ENCODE results near the gene ADAM10.

ADAM10 gene

DNA sequence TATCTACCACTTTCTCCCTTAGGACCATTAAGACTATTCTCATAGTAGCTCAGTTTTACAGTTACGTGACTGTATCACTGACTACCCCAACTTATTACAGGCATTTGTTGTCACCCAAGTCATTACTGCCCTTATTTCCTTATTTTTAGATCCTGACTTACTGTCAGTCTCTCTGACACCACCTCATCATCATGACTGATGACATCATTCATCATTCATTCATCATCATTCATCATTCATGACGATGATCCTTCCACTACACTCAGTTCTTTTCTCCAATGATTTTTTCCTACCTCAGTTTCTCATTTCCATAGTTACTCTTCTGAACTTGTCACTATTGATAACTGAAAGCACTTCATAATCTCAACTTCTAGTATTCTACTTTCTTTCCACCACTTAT, 83.8 kb downstream of the ADAM10 start:
- in situ Hi-C loops (cut with MboI; ENCODE audit: low sequenced_read_pairs): no loop called here

DNA sequence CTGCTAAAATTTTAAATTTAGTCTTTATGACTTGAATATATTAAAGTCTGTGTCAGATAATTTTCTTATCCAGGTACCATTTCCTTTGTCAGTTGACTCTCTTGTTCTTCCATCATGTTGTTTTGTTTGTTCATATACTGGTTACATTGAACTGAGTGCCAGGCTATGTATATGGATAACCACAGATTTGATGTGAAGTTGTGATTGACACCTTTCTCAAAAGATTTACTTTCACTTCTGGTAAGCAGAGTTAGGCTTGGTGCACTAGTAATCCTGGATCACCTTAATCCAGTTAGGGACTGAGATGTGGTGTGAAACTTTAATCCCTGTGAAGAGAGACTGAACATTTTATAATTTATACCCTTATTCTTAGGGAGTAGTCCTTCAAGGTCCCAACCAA, 99.4 kb downstream of the ADAM10 start:
- H3K9me3 ChIP-seq: no peaks in the 10 kb centered on the region
- H3K4me3 ChIP-seq: no peak overlapping the region
- H3K4me1 ChIP-seq: no peaks in the 10 kb centered on the region
- H3K36me3 ChIP-seq (replicated peaks): no peaks in the 10 kb centered on the region; the same call in 1 of the 2 replicates
- H3K27me3 ChIP-seq (ENCODE audit: low read depth): no peaks in the 10 kb centered on the region
- no peak for DNase-seq (ENCODE audit: low spot score in 2 of 2)
- in situ Hi-C loops (cut with MboI; ENCODE audit: low sequenced_read_pairs): no loop called here

More for the DNA sequence above, 83.8 kb downstream of the ADAM10 start:
- Histone ChIP-seq H3K27me3 (ENCODE audit: low read depth) (no peaks in the 10 kb centered on the region), H3K4me3 (no peak overlapping the region), H3K36me3 (replicated peaks) (no peaks in the 10 kb centered on the region), H3K9me3 (no peaks in the 10 kb centered on the region), H3K4me1 (peaks cover 33% of the 10 kb centered on the region)
- DNase-seq (ENCODE audit: low spot score in 2 of 2): no peak

DNA sequence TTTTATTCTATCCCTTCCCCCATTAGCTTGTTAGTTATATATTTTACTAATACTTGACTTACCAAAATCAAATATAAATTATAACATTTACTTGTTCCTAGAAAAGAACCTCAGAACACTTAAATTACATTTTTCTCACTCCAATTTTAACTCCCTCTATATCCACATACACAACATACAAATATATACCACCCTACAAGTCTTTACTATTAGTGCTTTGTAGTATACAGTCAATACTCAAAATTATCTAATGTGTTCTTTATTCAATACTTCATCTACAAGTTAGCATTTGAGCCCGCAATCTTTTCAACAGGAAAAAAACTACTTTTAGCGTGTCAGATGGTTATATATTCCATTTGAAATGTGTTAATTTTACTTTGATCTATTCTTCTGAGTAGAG, 100.3 kb downstream of the ADAM10 start:
- Histone ChIP-seq H3K9me3 (no peaks in the 10 kb centered on the region), H3K4me1 (no peaks in the 10 kb centered on the region), H3K27me3 (ENCODE audit: low read depth) (no peaks in the 10 kb centered on the region), H3K4me3 (no peak overlapping the region), H3K36me3 (replicated peaks) (no peaks in the 10 kb centered on the region; the same call in 1 of the 2 replicates)
- DNase-seq (ENCODE audit: low spot score in 2 of 2): no peak
- in situ Hi-C loops (cut with MboI; ENCODE audit: low sequenced_read_pairs): no loop called here

DNA sequence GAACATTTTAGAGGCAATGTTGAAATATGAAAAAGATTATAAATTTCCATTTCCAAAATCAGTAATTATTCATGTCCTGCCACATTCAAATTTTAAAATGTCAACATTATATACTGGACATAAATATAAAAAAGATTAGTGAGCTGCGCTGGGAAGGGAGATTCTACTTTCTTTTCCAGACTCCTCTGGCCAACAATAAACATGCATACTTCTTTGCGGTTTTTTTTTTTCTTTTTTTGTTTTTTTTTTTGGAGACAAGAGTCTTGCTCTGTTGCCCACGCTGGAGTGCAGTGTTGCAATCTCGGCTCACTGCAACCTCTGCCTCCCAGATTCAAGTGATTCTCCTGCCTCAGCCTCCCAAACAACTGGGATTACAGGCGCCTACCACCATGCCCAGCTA, 105.5 kb downstream of the ADAM10 start:
- Histone ChIP-seq H3K27me3 (ENCODE audit: low read depth) (no peaks in the 10 kb centered on the region), H3K4me3 (no peak overlapping the region), H3K36me3 (replicated peaks) (peaks cover 6% of the 10 kb centered on the region), H3K4me1 (no peaks in the 10 kb centered on the region), H3K9me3 (no peaks in the 10 kb centered on the region)
- in situ Hi-C loops (cut with MboI; ENCODE audit: low sequenced_read_pairs): no loop called here
- DNase-seq (ENCODE audit: low spot score in 2 of 2): no peak

DNA sequence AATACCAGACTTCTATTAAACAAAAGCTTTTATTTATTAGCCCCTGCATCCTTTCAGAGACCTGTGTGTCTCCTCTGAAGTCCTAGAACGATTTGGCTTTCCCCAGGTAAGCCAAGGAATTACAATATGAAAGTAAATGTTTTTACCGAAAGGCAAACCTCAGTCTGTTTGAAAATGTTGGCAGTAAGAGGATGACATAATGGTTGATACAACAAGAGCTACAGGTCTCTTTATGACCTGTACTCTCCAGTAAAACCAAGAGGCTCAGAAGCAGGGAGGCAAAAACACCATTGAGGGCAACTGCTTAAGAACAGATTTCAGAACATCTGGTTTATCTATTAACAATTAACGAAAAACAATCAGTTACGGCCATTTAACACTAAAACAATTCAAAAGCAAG, 107.8 kb downstream of the ADAM10 start:
- Histone ChIP-seq H3K4me3 (no peak overlapping the region), H3K9me3 (no peaks in the 10 kb centered on the region), H3K27me3 (ENCODE audit: low read depth) (no peaks in the 10 kb centered on the region), H3K36me3 (replicated peaks) (peaks cover 12% of the 10 kb centered on the region), H3K4me1 (no peaks in the 10 kb centered on the region)
- in situ Hi-C loops (cut with MboI; ENCODE audit: low sequenced_read_pairs): no loop called here
- DNase-seq (ENCODE audit: low spot score in 2 of 2): no peak

DNA sequence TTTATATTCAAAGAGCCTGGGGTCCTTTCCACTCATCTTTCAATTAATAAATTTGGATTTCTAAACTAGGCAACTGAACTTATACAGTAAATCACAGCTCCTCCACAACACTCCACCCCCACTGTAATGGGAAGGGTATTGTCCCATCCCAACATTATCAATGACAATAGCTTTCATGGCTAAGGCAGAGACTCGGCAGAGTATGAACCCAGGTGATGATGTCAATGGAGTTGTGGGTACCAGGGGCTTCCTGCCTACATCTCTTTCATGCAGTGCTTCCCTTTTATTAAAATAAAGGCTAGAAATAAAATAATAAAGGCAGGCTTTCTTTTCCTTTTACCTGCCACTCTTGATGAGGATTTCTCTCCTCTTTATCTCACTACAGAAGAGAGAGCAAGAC, 109.5 kb downstream of the ADAM10 start:
- no peaks in the 10 kb centered on the region for H3K27me3 ChIP-seq (ENCODE audit: low read depth)
- H3K4me3 ChIP-seq: no peak overlapping the region
- peaks cover 12% of the 10 kb centered on the region for H3K36me3 ChIP-seq (replicated peaks)
- no peaks in the 10 kb centered on the region for H3K4me1 ChIP-seq
- in situ Hi-C loops (cut with MboI; ENCODE audit: low sequenced_read_pairs): no loop called here
- no peaks in the 10 kb centered on the region for H3K9me3 ChIP-seq
- no peak for DNase-seq (ENCODE audit: low spot score in 2 of 2)

DNA sequence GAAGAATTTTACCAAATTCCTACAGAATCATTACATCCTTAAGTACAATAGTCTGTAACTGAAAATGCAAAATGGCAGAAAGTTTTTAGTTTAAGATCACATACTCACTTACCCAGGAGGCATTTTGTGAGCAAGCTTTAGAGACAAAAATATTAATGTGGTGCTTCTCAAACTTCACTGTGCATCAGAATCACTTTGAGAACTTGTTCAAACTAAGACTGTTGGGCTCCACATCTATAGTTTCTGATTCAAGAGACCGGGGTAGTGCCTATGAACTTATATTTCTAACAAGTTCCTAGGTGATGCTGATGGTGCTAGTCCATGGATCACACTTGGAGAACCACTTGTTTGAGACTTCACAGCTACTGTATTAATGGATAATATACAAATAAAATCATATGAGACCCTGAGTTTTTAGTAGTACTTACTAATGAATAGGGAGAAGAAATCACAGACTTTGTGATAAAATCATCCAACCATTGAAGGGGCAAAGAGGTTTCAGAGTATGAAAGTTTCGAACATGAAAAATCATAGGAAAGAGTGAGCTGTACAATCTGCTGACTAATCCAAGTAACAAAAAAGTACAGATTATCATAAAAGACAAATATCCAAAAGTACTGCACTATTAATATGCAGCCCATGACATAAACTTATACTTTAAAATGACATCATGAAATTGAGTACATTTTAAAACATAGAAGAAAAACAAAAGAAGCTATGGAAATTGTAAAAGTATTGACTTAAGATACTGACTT, 110.3 kb downstream of the ADAM10 start:
- H3K4me3 ChIP-seq: no peak overlapping the region
- in situ Hi-C loops (cut with MboI; ENCODE audit: low sequenced_read_pairs): no loop called here
- H3K27me3 ChIP-seq (ENCODE audit: low read depth): no peaks in the 10 kb centered on the region
- no peaks in the 10 kb centered on the region for H3K9me3 ChIP-seq
- H3K36me3 ChIP-seq (replicated peaks): peaks cover 12% of the 10 kb centered on the region; the same call in 1 of the 2 replicates
- no peak for DNase-seq (ENCODE audit: low spot score in 2 of 2)
- H3K4me1 ChIP-seq: no peaks in the 10 kb centered on the region

DNA sequence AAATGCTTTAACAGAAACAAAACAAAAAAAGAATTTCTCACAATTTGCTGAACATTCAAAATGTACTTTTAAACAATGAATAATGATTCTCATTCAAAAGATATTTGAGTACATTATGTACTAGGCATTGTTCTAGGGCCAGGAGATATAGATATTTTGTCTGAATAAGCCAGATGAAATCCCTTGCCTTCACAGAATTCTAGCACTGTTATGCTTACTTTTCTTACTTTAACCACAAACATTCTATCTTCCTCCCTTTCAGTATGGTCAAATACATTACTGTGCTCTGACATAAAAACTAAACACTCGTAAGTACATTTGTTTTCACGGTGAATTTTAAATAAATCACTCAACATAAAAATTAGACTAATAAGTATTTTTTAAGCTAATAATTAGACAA, 116.7 kb downstream of the ADAM10 start:
- no peak for DNase-seq (ENCODE audit: low spot score in 2 of 2)
- peaks cover 12% of the 10 kb centered on the region for H3K4me1 ChIP-seq
- H3K9me3 ChIP-seq: no peaks in the 10 kb centered on the region
- no peak overlapping the region for H3K4me3 ChIP-seq
- no peaks in the 10 kb centered on the region for H3K27me3 ChIP-seq (ENCODE audit: low read depth)
- in situ Hi-C loops (cut with MboI; ENCODE audit: low sequenced_read_pairs): no loop called here
- H3K36me3 ChIP-seq (replicated peaks): peaks cover 13% of the 10 kb centered on the region; the same call in 1 of the 2 replicates

DNA sequence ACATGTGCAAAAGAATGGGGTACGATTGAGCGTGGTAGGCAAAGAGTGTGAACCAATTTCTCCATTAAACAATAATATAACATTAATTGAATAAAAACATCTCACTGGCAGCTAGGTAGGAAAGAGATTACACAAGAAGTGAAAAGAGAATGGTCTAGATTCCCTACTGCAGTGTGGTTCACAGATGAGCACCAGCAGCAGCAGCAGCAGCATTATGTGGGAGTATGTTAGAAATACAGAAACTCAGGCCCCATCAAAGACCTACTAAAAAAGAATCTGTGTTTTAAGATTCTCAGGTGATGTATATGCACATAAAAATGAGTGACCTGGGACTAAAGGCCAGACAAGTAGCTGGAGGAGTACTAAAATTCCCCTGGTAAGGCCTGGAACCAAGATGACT, 118.2 kb downstream of the ADAM10 start:
- H3K9me3 ChIP-seq: no peaks in the 10 kb centered on the region
- H3K36me3 ChIP-seq (replicated peaks): peaks cover 7% of the 10 kb centered on the region; the same call in 1 of the 2 replicates
- DNase-seq (ENCODE audit: low spot score in 2 of 2): no peak
- in situ Hi-C loops (cut with MboI; ENCODE audit: low sequenced_read_pairs): no loop called here
- H3K27me3 ChIP-seq (ENCODE audit: low read depth): no peaks in the 10 kb centered on the region
- no peak overlapping the region for H3K4me3 ChIP-seq
- peaks cover 12% of the 10 kb centered on the region for H3K4me1 ChIP-seq

DNA sequence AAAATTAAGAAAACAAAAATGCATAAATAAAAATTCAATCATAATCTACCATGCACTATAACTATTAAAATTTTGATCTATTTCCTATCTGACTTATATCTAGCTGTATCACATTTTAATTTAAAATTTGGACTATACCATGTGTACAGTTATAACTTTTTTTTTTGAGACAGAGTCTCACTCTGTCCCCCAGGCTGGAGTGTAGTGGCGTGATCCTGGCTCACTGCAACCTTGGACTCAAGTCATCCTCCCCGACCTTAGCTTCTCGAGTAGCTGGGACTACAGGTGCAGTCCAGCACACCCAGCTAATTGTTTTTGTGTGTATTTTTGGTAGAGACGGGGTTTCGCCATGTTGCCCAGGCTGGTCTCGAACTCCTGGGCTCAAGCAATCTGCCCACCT, 119.9 kb downstream of the ADAM10 start:
- no peak overlapping the region for H3K4me3 ChIP-seq
- no peaks in the 10 kb centered on the region for H3K27me3 ChIP-seq (ENCODE audit: low read depth)
- in situ Hi-C loops (cut with MboI; ENCODE audit: low sequenced_read_pairs): no loop called here
- H3K36me3 ChIP-seq (replicated peaks): peaks cover 7% of the 10 kb centered on the region
- H3K4me1 ChIP-seq: peaks cover 12% of the 10 kb centered on the region
- DNase-seq (ENCODE audit: low spot score in 2 of 2): no peak
- H3K9me3 ChIP-seq: no peaks in the 10 kb centered on the region

DNA sequence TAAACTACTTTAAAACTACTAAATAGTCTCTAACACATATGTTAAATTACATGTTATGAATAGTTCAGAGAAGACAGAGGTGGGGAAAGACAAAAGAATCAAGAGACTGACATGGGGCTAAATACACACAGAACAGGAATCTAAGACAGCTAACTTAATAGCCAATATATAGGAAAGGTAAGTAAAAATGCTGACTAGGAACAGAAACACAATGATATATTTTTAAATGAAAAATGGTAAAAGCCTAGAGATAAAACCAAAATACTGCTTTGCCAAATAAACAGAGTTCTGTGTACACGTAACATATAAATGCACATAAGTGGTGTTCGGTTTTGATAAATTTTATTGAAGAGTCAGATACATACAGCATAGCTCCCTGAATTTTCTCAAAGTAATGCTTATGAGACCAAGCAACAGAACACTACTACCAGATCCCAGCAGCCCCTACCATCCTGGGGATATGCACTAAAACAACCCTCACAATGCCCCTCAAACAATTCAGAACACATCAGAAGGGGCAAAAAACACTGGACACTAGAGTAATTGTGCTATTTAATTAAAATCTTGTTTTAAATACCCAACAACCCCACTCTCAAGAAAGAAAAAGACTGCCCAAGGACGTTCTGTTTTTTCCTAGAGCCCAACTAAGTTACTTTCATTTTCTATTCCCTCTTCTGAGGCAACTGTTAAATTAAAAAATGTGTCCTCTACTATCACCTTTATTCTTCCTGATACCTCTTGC, 121.1 kb downstream of the ADAM10 start:
- in situ Hi-C loops (cut with MboI; ENCODE audit: low sequenced_read_pairs): no loop called here
- no peak for DNase-seq (ENCODE audit: low spot score in 2 of 2)
- H3K9me3 ChIP-seq: no peaks in the 10 kb centered on the region
- H3K36me3 ChIP-seq (replicated peaks): peaks cover 7% of the 10 kb centered on the region
- H3K27me3 ChIP-seq (ENCODE audit: low read depth): no peaks in the 10 kb centered on the region
- peaks cover 12% of the 10 kb centered on the region for H3K4me1 ChIP-seq
- H3K4me3 ChIP-seq: no peak overlapping the region

DNA sequence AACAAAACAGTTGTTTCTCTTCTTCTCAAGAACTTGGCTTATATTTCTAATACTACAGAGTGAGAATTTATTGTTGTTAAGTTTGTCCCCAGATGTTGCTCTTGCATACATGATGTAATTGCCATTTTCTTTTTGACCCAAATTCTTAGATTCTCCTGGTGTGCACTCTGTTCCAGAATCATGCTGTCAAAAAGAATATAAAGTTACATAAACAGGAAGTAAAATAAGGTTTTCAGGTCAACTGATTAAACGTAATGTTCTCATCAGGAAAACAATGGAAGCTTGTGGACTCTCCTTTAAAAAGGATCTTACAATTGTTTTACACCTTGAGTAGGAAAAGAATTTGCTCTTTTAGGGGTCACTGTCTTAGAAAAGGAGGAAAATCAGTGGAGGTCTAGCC, 121.8 kb downstream of the ADAM10 start:
- peaks cover 8% of the 10 kb centered on the region for H3K4me1 ChIP-seq
- in situ Hi-C loops (cut with MboI; ENCODE audit: low sequenced_read_pairs): no loop called here
- no peaks in the 10 kb centered on the region for H3K27me3 ChIP-seq (ENCODE audit: low read depth)
- no peak overlapping the region for H3K4me3 ChIP-seq
- peaks cover 7% of the 10 kb centered on the region for H3K36me3 ChIP-seq (replicated peaks)
- no peaks in the 10 kb centered on the region for H3K9me3 ChIP-seq
- no peak for DNase-seq (ENCODE audit: low spot score in 2 of 2)

DNA sequence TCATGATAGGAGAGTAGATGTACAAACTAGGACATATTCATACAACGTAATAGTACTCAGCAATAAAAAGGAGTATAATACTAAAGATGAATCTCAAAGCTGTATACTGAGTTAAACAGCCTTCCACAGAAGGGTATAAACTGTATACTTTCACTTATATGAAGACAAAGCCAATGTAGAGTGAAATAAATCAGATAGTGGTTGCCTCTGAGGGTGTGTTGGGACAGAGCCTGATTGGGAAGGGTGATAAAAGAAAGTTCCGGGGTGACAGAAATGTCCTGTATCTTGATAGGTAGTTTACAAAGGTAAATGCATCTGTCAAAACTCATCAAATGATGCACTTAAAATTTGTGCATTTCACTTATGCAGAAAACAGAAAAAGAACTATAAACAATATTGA, 122.5 kb downstream of the ADAM10 start:
- DNase-seq (ENCODE audit: low spot score in 2 of 2): no peak
- Histone ChIP-seq H3K4me1 (peaks cover 1% of the 10 kb centered on the region; the same call in 1 of the 2 replicates), H3K27me3 (ENCODE audit: low read depth) (no peaks in the 10 kb centered on the region), H3K36me3 (replicated peaks) (peaks cover 3% of the 10 kb centered on the region), H3K9me3 (no peaks in the 10 kb centered on the region), H3K4me3 (no peak overlapping the region)
- in situ Hi-C loops (cut with MboI; ENCODE audit: low sequenced_read_pairs): no loop called here

DNA sequence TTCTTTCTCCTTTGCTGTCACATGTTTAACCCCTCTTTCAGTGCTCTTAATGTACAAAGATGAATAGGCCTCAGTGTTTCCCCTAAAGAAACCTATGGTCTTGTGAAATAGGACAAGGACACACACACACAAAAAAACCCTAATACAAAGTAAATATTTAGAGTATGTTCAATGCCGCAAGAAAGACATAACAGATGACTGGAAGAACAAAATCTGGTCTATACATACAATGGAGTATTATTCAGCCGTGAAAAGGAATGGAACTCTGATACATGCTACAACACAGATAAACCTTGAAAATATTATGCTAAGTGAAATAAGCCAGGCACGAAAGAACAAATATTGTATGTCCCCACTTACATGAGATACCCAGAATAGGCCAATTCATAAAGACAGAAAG, 123.1 kb downstream of the ADAM10 start:
- Histone ChIP-seq H3K27me3 (ENCODE audit: low read depth) (no peaks in the 10 kb centered on the region), H3K36me3 (replicated peaks) (no peaks in the 10 kb centered on the region; the same call in none of the 2 replicates), H3K9me3 (no peaks in the 10 kb centered on the region), H3K4me3 (no peak overlapping the region), H3K4me1 (peaks cover 5% of the 10 kb centered on the region)
- in situ Hi-C loops (cut with MboI; ENCODE audit: low sequenced_read_pairs): no loop called here
- DNase-seq (ENCODE audit: low spot score in 2 of 2): no peak

Data from HAP-1 (cell line).